ENCODE results near the gene CEP131.
A peak's percentile ranks its signal among the peaks of the same experiment; 100 is the strongest.

The CEP131 gene

GRCh38 chr17:81143717-81144422 is 78.9 kb downstream of the CEP131 start:
- no peak for DNase-seq

DNA sequence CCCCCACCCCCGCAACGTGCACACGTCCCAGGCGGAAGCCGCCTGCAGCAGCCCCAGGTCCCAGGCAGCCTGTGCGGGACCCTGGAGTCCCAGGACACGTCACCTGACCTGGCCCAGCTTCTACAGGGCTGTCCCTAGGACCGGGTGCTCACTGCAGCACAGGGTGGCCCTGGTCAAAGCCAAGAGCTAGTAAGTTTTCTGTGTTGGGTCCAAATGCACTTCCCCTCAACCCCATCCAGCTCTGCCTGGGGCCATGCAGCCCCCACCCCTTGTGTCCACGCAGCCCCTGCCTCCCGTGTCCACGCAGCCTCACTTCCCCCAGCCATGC is 79.6 kb downstream of the CEP131 start:
- DNase-seq, result no peak

DNA sequence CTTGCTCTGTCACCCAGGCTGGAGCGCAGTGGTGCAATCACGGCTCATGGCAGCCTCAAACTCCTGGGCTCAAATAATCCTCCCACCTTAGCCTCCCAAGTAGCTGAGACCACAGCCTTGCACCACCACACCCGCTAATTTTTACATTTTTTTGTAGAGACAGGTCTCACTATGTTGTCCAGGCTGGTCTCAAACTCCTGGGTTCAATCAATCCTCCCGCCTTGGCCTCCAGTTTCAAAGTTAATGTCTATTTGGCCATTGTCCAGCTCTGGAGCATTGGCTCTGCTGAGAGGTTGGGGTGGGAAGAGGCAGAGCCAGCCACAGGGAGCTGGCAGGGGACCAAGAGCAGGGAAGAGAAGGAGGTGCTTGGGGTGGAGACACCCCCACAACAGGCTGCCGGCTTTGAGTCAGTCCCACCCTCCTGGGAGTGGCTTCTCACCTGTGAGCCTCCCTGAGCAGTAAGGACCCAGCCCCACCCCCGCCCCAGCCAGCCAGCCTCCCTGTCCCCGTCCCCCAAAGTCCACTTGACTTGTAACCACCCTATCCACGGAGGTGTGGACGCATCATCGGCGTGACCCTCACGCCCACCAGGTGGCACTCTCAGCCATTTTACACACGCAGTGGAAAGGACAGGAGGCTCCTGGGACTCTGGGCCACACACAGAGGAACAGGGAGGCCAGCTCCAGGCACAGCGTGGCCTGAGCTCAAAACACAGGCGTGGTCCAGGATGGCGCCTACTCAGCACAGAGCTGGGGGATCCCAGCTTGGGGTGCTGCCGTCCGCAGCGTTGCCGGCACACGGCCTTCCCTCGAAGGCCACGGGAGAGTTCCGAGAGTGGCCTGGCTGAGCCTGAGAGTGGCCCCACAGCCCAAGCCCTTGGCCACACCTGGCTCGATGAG is 80.2 kb downstream of the CEP131 start:
- peak; percentile 52 for DNase-seq

DNA sequence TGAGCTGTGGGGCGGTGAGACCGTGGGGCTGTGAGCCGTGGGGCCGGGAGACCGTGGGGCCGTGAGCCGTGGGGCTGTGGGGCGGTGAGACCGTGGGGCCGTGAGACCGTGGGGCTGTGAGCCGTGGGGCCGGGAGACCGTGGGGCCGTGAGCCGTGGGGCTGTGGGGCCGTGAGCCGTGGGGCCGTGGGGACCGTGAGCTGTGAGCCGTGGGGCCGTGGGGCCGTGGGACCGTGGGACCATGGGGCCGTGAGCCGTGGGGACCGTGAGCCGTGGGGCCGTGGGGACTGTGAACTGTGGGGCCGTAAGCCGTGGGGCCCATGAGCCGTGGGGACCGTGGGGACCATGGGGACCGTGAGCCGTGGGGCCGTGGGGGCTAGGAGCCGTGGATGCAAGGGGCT is 82.1 kb downstream of the CEP131 start:
- no peak for DNase-seq

- no peak for DNase-seq
These were observed 82.7 kb downstream of the CEP131 start for GRCh38 chr17:81140018-81140417.
